H1 (cell line): ENCODE data around the gene ZFR. TPM values are rescaled to one million over a fixed set of nuclear protein-coding genes. Genes with fewer than 3 reads are reported as not detected.

Source experiments
- CTCF ChIA-PET: fragments of 300-600 bp; sonication (Branson Sonifier 250); formaldehyde crosslinking; loops from one replicate; lab custom pipeline; 2021; ENCODE audit not compliant: partially characterized antibody; lab: Charles Lee
- POLR2A ChIA-PET: fragments of 300-600 bp; sonication (Branson Sonifier 250); formaldehyde crosslinking; loops from one replicate; lab custom pipeline; 2021; ENCODE audit warnings: inconsistent platforms; ENCODE audit not compliant: partially characterized antibody; lab: Charles Lee
- DNase-seq, 2 experiments: peaks; one replicate each; pipeline versions ENCODE4 v3.0.0 to v3.0.0-alpha.2; 2010 to 2022; ENCODE audit warnings: low spot score in 2 of 2, low read depth in 1 of 2, mixed read lengths in 1 of 2
- FAIRE-seq: peaks from 2 replicates; lab custom pipeline; 2011; peaks lifted over from hg19 to GRCh38; lab: Jason Lieb, UNC
- H2AFZ ChIP-seq: 2 replicates; pipeline ENCODE4 v1.8.1; 2012; ENCODE audit warnings: low read length, inconsistent platforms
- H2AK5ac ChIP-seq: 2 replicates; pipeline ENCODE4 v1.6.1; 2013; ENCODE audit warnings: low read depth, low read length
- H2BK120ac ChIP-seq: replicated peaks from 2 replicates; pipeline ENCODE3; 2013; ENCODE audit warnings: low read depth, low read length, inconsistent platforms
- H2BK12ac ChIP-seq: 2 replicates; pipeline ENCODE4 v1.6.1; 2013; ENCODE audit warnings: low read depth, low read length
- H2BK15ac ChIP-seq: 2 replicates; pipeline ENCODE4 v1.6.1; 2013; ENCODE audit warnings: low read length
- H2BK20ac ChIP-seq: 2 replicates; pipeline ENCODE4 v1.6.1; 2013; ENCODE audit warnings: low read length
- H2BK5ac ChIP-seq: 2 replicates; pipeline ENCODE4 v1.6.1; 2013; ENCODE audit warnings: low read depth, low read length
- H3K14ac ChIP-seq: 2 replicates; pipeline ENCODE4 v1.6.1; 2013; ENCODE audit warnings: inconsistent platforms; ENCODE audit not compliant: insufficient read length
- H3K18ac ChIP-seq: 2 replicates; pipeline ENCODE4 v1.6.1; 2013; ENCODE audit warnings: low read length; ENCODE audit errors: extremely low read depth
- H3K23ac ChIP-seq: 2 replicates; pipeline ENCODE4 v1.6.1; 2013; ENCODE audit warnings: inconsistent platforms; ENCODE audit not compliant: insufficient read length
- H3K23me2 ChIP-seq: 2 replicates; pipeline ENCODE4 v1.6.1; 2013; ENCODE audit warnings: low read depth, low read length
- H3K27ac ChIP-seq: 2 replicates; pipeline ENCODE4 v1.6.1; 2011; ENCODE audit warnings: low read depth, low read length, inconsistent platforms
- H3K27me3 ChIP-seq, 4 experiments: replicated peaks in 1 of 4; 1 replicate in 1 of 4; 2 replicates in 3 of 4; pipeline versions ENCODE4 v1.6.1 to v1.8.1; 2011 to 2013; ENCODE audit warnings: low read length in 3 of 4, mild to moderate bottlenecking in 3 of 4, inconsistent platforms in 2 of 4, mixed read lengths in 2 of 4, moderate library complexity in 1 of 4; ENCODE audit not compliant: control insufficient read depth in 3 of 4, insufficient read depth in 3 of 4; ENCODE audit errors: extremely low read depth in 1 of 4
- H3K36me3 ChIP-seq, 4 experiments: 2 replicates each; pipeline versions ENCODE4 v1.6.1 to v1.8.1; 2011 to 2013; ENCODE audit warnings: mild to moderate bottlenecking in 4 of 4, low read length in 3 of 4, moderate library complexity in 2 of 4, control low read depth in 1 of 4, inconsistent platforms in 1 of 4; ENCODE audit not compliant: insufficient read depth in 4 of 4, control insufficient read depth in 2 of 4
- H3K4ac ChIP-seq: replicated peaks from 2 replicates; pipeline ENCODE3; 2013; ENCODE audit warnings: low read length, low read depth, mixed read lengths, inconsistent platforms; ENCODE audit not compliant: insufficient read length
- H3K4me1 ChIP-seq, 4 experiments: replicated peaks in 1 of 4; 1 replicate in 1 of 4; 2 replicates in 3 of 4; pipeline versions ENCODE4 v1.6.1 to v1.8.1; 2011 to 2013; ENCODE audit warnings: low read length in 3 of 4, inconsistent platforms in 2 of 4, mixed read lengths in 1 of 4; ENCODE audit not compliant: insufficient read depth in 4 of 4, control insufficient read depth in 3 of 4
- H3K4me2 ChIP-seq, 2 experiments: 2 replicates each; pipeline versions ENCODE4 v1.6.1 to v1.8.1; 2011 to 2013; ENCODE audit warnings: low read depth in 2 of 2, low read length in 2 of 2, control low read depth in 1 of 2, inconsistent platforms in 1 of 2, mild to moderate bottlenecking in 1 of 2; ENCODE audit not compliant: insufficient read depth in 1 of 2
- H3K4me3 ChIP-seq, 4 experiments: fragments of 200-600, 300-600 bp in 1 of 4; sonication (generic), shearing (Covaris generic), sonication (Bioruptor Twin) in 1 of 4; 2 replicates each; pipeline versions ENCODE4 v1.5.1 to v1.8.1; 2011 to 2016; ENCODE audit warnings: low read length in 4 of 4, low read depth in 3 of 4, control low read depth in 2 of 4, inconsistent platforms in 2 of 4, mild to moderate bottlenecking in 2 of 4, mixed read lengths in 1 of 4, moderate library complexity in 1 of 4; ENCODE audit not compliant: insufficient read depth in 2 of 4; ENCODE audit errors: extremely low read depth in 1 of 4
- H3K56ac ChIP-seq: replicated peaks from 2 replicates; pipeline ENCODE3; 2013; ENCODE audit warnings: low read depth, mild to moderate bottlenecking, mixed read lengths, low read length, inconsistent platforms; ENCODE audit not compliant: insufficient read length
- H3K79me1 ChIP-seq: 2 replicates; pipeline ENCODE4 v1.6.1; 2013; ENCODE audit warnings: low read depth, low read length, control low read depth
- H3K79me2 ChIP-seq, 2 experiments: 2 replicates each; pipeline versions ENCODE4 v1.6.1 to v1.8.1; 2012 to 2013; ENCODE audit warnings: low read length in 2 of 2, mild to moderate bottlenecking in 2 of 2, inconsistent platforms in 1 of 2; ENCODE audit not compliant: insufficient read depth in 2 of 2, control insufficient read depth in 1 of 2
- H3K9ac ChIP-seq, 4 experiments: replicated peaks in 1 of 4; 1 replicate in 1 of 4; 2 replicates in 3 of 4; pipeline versions ENCODE4 v1.6.1 to v1.8.1; 2011 to 2013; ENCODE audit warnings: low read depth in 3 of 4, low read length in 3 of 4, control low read depth in 2 of 4, mild to moderate bottlenecking in 2 of 4, moderate library complexity in 2 of 4, inconsistent platforms in 1 of 4; ENCODE audit errors: extremely low read depth in 1 of 4
- H3K9me3 ChIP-seq, 2 experiments: 2 replicates each; pipeline versions ENCODE4 v1.6.1 to v1.8.1; 2012 to 2013; ENCODE audit warnings: mild to moderate bottlenecking in 2 of 2, moderate library complexity in 2 of 2, control low read depth in 1 of 2, inconsistent platforms in 1 of 2, low read depth in 1 of 2, low read length in 1 of 2, mixed read lengths in 1 of 2; ENCODE audit not compliant: insufficient read depth in 2 of 2
- H4K20me1 ChIP-seq, 2 experiments: replicated peaks in 1 of 2; 2 replicates each; pipeline versions ENCODE3 to v1.8.1; 2011 to 2013; ENCODE audit warnings: inconsistent platforms in 2 of 2, low read length in 2 of 2, mild to moderate bottlenecking in 1 of 2; ENCODE audit not compliant: insufficient read depth in 2 of 2, control insufficient read depth in 1 of 2
- H4K5ac ChIP-seq: 2 replicates; pipeline ENCODE4 v1.6.1; 2013; ENCODE audit warnings: low read length, low read depth, mixed read lengths, inconsistent platforms; ENCODE audit not compliant: insufficient read length
- H4K8ac ChIP-seq: 2 replicates; pipeline ENCODE4 v1.8.0; 2013; ENCODE audit warnings: mild to moderate bottlenecking, moderate library complexity, low read length, inconsistent platforms; ENCODE audit not compliant: insufficient read depth; ENCODE audit errors: extremely low read depth
- H4K91ac ChIP-seq: replicated peaks from 2 replicates; pipeline ENCODE3; 2013; ENCODE audit warnings: low read length, mixed read lengths, inconsistent platforms; ENCODE audit not compliant: insufficient read length
- ASH2L ChIP-seq: fragments of 200-600, 300-600 bp; sonication (generic); IDR thresholded peaks from one replicate; pipeline ENCODE4 v1.7.1; 2017; ENCODE audit warnings: low read length
- ATF3 ChIP-seq: IDR thresholded peaks from 2 replicates; pipeline ENCODE4 v1.6.1; 2011; ENCODE audit warnings: low read depth, mild to moderate bottlenecking, low read length; ENCODE audit not compliant: insufficient read depth
- BACH1 ChIP-seq: IDR thresholded peaks from 2 replicates; pipeline ENCODE4 v1.6.1; 2012; ENCODE audit warnings: low read length, improper control_type of control experiment
- CEBPB ChIP-seq: IDR thresholded peaks from 2 replicates; pipeline ENCODE4 v1.6.1; 2012; ENCODE audit warnings: low read depth, low read length
- CTBP2 ChIP-seq: IDR thresholded peaks from 2 replicates; pipeline ENCODE4 v1.7.0; 2011; ENCODE audit warnings: borderline replicate concordance, mild to moderate bottlenecking, moderate library complexity, mixed read lengths, low read length; ENCODE audit not compliant: insufficient read depth, insufficient read length
- EZH2 ChIP-seq: fragments of 200-600 bp; sonication (generic); IDR thresholded peaks from 2 replicates; pipeline ENCODE4 v1.7.1; 2012; ENCODE audit warnings: low read depth, mild to moderate bottlenecking, moderate library complexity, low read length, inconsistent platforms; ENCODE audit not compliant: severe bottlenecking
- JUN ChIP-seq: IDR thresholded peaks from 2 replicates; pipeline ENCODE4 v1.6.1; 2011; ENCODE audit warnings: low read depth, mild to moderate bottlenecking, improper control_type of control experiment, low read length
- NANOG ChIP-seq: IDR thresholded peaks from 2 replicates; pipeline ENCODE4 v1.6.1; 2011; ENCODE audit warnings: low read length, low read depth, mild to moderate bottlenecking, inconsistent platforms; ENCODE audit not compliant: insufficient read depth, poor library complexity, severe bottlenecking
- RAD21 ChIP-seq, 2 experiments: IDR thresholded peaks in 1 of 2; conservative IDR thresholded peaks in 1 of 2; 2 replicates each; pipeline ENCODE4 v1.6.1; 2011; ENCODE audit warnings: low read depth in 2 of 2, low read length in 2 of 2, improper control_type of control experiment in 1 of 2, inconsistent platforms in 1 of 2, mild to moderate bottlenecking in 1 of 2, moderate library complexity in 1 of 2
- SRF ChIP-seq: IDR thresholded peaks from 2 replicates; pipeline ENCODE4 v1.6.1; 2011; ENCODE audit warnings: mild to moderate bottlenecking, low read depth, low read length, moderate library complexity
- YY1 ChIP-seq: IDR thresholded peaks from 2 replicates; pipeline ENCODE4 v1.6.1; 2011; ENCODE audit warnings: low read depth, mild to moderate bottlenecking, low read length
- ZNF274 ChIP-seq: IDR thresholded peaks from 2 replicates; pipeline ENCODE4 v1.7.0; 2012; ENCODE audit warnings: low read length, borderline replicate concordance; ENCODE audit errors: extremely low read depth
- WGBS, 2 experiments: shearing (Covaris generic) in 1 of 2; methylation state at CpG; one replicate each; pipeline versions ENCODE4 v1.1.6 to v1.1.7; 2013 to 2015; ENCODE audit warnings: low lambda C conversion rate in 2 of 2, mixed read lengths in 2 of 2, inconsistent platforms in 1 of 2, low coverage in 1 of 2, missing lambda C conversion rate in 1 of 2; ENCODE audit not compliant: insufficient replicate concordance in 2 of 2, insufficient coverage in 1 of 2, insufficient read length in 1 of 2; ENCODE audit errors: extremely low coverage in 1 of 2, missing lambda C conversion rate in 1 of 2; 5-methylcytosine and 5-hydroxymethylcytosine counted together
- polyA plus RNA-seq, 7 experiments: library from polyadenylated mRNA; depleted of rRNA in 3 of 7; stranded (reverse) in 5 of 7; unstranded in 2 of 7; fragments of >200 nt in 5 of 7; fragments of 200-250 nt in 2 of 7; gene quantifications; 1 replicate in 5 of 7; 2 replicates in 1 of 7; 4 replicates in 1 of 7; pipeline versions ENCODE4 v1.2.1 to v1.2.3, GENCODE V29; 2011 to 2013; ENCODE audit warnings: missing spikeins in 2 of 7, mixed read lengths in 2 of 7
- total RNA-seq: library from RNA; stranded (reverse); fragmentation: NEBNext Ultra II Directional; extraction: Animal tissue kit (Norgen Biotek cat#: 25700); gene quantifications from 2 replicates; pipeline ENCODE4 v1.2.1, GENCODE V29; 2021

Gene ZFR
- total and polyA plus RNA-seq, 2 of the 8 experiments (the other 6 are each of a cell fraction or from before 2014, with no cell fraction given), result 68.8 to 92.7 TPM

- Histone ChIP-seq H2BK15ac (no peak overlapping the region), H3K9me3 (0 out of 4 replicates have a peak, but pooled peaks cover 0 to 5% of the 10 kb centered on the region in 2 experiments), H4K5ac (no peak overlapping the region), H3K79me1 (no peaks in the 10 kb centered on the region), H3K18ac (no peak overlapping the region), H4K8ac (no peak overlapping the region), H2AK5ac (no peak overlapping the region), H3K23ac (no peak overlapping the region), H2BK12ac (no peak overlapping the region), H2AFZ (no peak overlapping the region), H3K4me3 (no peak overlapping the region), H3K56ac (no peak overlapping the region), H3K27ac (no peak overlapping the region), H2BK5ac (no peak overlapping the region), H3K14ac (no peak overlapping the region), H4K20me1 (no peaks in the 10 kb centered on the region), H3K36me3 (no peaks in the 10 kb centered on the region), H2BK20ac (no peak overlapping the region), H3K4me2 (no peak overlapping the region), H3K23me2 (no peaks in the 10 kb centered on the region), H3K27me3 (no peaks in the 10 kb centered on the region), H3K4me1 (no peaks in the 10 kb centered on the region), H3K9ac (no peak overlapping the region), H3K79me2 (no peaks in the 10 kb centered on the region), H2BK120ac (no peak overlapping the region), H3K4ac (no peak overlapping the region), H4K91ac (no peak overlapping the region)
- FAIRE-seq (no peak), DNase-seq (peak in 1 of 2 experiments; percentile 4)
- POLR2A ChIA-PET, result interaction anchor here (0.6 kb wide), 1 partner anchor 1907 kb away, joined by 4 read pairs; no protein-coding TSS in a partner anchor
- no peak for TF ChIP-seq RAD21 (IDR thresholded peaks at IDR 0.05 in 1 of 2, conservative IDR thresholded peaks at IDR 0.05 in 1 of 2; ENCODE audit: low read depth in 2 of 2, low read length in 2 of 2)
- no peak for TF ChIP-seq ASH2L
- TF ChIP-seq CTBP2, result no peak
- TF ChIP-seq SRF, result no peak
- TF ChIP-seq YY1, result no peak
- TF ChIP-seq BACH1, result no peak
- TF ChIP-seq ATF3, result no peak
- no peak for TF ChIP-seq EZH2
- TF ChIP-seq NANOG, result no peak
- TF ChIP-seq JUN, result no peak
- TF ChIP-seq CEBPB, result no peak
- no peak for TF ChIP-seq ZNF274
- CTCF ChIA-PET, result interaction anchor here (0.6 to 3.4 kb wide), 7 partner anchors 9 to 968 kb away, joined by 3 to 13 read pairs (median 5); no protein-coding TSS in a partner anchor
- WGBS, 2 experiments, result 91% methylated on average over 5 of the region's 5 CpGs; no CpG with 5 or more reads in 1 of the 2 experiments
These were observed 9.4 kb upstream of the ZFR start for GRCh38 chr5:32453916-32454315.
